ENCODE data around the gene PHACTR1. TPM values are rescaled to one million over a fixed set of nuclear protein-coding genes. Genes with fewer than 3 reads are reported as not detected.

Gene PHACTR1
- total and polyA plus RNA-seq, 12 donors, result 6.3 to 150 (median 79.9) TPM

- TF ChIP-seq CTCF (IDR thresholded peaks at IDR 0.05), result no peak
- intact Hi-C loops (cut with DNase I), result no loop called here
- DNase-seq (no peak), ATAC-seq (no peak)
- no peak overlapping the region for H3K4me3 ChIP-seq
- no peaks in the 10 kb centered on the region for H3K36me3 ChIP-seq
- no peaks in the 10 kb centered on the region for H3K9me3 ChIP-seq
- no peaks in the 10 kb centered on the region for H3K27me3 ChIP-seq
- peaks cover 0 to 25% (median 7%) of the 10 kb centered on the region in 9 donors for H3K4me1 ChIP-seq
- H3K27ac ChIP-seq, result no peak overlapping the region
These were observed 386.6 kb downstream of the PHACTR1 start for GRCh38 chr6:13103169-13103568.

GRCh38 chr6:13105139-13105538 lies 388.6 kb downstream of the PHACTR1 start:
- intact Hi-C loops (cut with DNase I), result loop anchor here in 1 of 10 donors (5.0 kb wide), 1 partner anchor 1833 kb away; no protein-coding TSS in a partner anchor
- H3K4me1 ChIP-seq, result peaks cover 0 to 23% (median 4%) of the 10 kb centered on the region in 9 donors
- no peak for DNase-seq
- no peaks in the 10 kb centered on the region for H3K36me3 ChIP-seq
- ATAC-seq, result peak in 2 of 8 donors; percentile 24 to 62
- TF ChIP-seq CTCF (IDR thresholded peaks at IDR 0.05), result no peak
- 90 to 95% methylated on average over 5 of the region's 5 CpGs for WGBS, 2 donors
- H3K9me3 ChIP-seq, result peaks cover 0 to 5% (median 0%) of the 10 kb centered on the region in 11 donors
- H3K27me3 ChIP-seq, result no peaks in the 10 kb centered on the region
- H3K27ac ChIP-seq, result no peak overlapping the region
- H3K4me3 ChIP-seq, result no peak overlapping the region

GRCh38 chr6:13112921-13113320 lies 396.4 kb downstream of the PHACTR1 start:
- Histone ChIP-seq H3K27me3 (no peaks in the 10 kb centered on the region), H3K4me3 (no peak overlapping the region), H3K36me3 (no peaks in the 10 kb centered on the region), H3K4me1 (peaks cover 0 to 32% (median 22%) of the 10 kb centered on the region in 9 donors), H3K27ac (no peak overlapping the region), H3K9me3 (peaks cover 0 to 15% (median 0%) of the 10 kb centered on the region in 11 donors)
- TF ChIP-seq CTCF (IDR thresholded peaks at IDR 0.05), result no peak
- DNase-seq (no peak), ATAC-seq (no peak)
- intact Hi-C loops (cut with DNase I), result loop anchor here in 1 of 10 donors (10.0 kb wide), 1 partner anchor 98 kb away; no protein-coding TSS in a partner anchor

GRCh38 chr6:13113376-13113775 lies 396.8 kb downstream of the PHACTR1 start:
- Histone ChIP-seq H3K36me3 (no peaks in the 10 kb centered on the region), H3K9me3 (peaks cover 0 to 15% (median 0%) of the 10 kb centered on the region in 11 donors), H3K4me1 (peaks cover 0 to 32% (median 22%) of the 10 kb centered on the region in 9 donors), H3K27ac (no peak overlapping the region), H3K27me3 (no peaks in the 10 kb centered on the region), H3K4me3 (no peak overlapping the region)
- whole genome bisulfite sequencing, 2 donors, result 83 to 85% methylated on average over 5 of the region's 5 CpGs
- intact Hi-C loops (cut with DNase I), result loop anchor here in 1 of 10 donors (10.0 kb wide), 1 partner anchor 99 kb away; no protein-coding TSS in a partner anchor
- ATAC-seq (no peak), DNase-seq (no peak)
- TF ChIP-seq CTCF (IDR thresholded peaks at IDR 0.05), result no peak
